ENCODE data around the gene ZFYVE27. TPM values are rescaled to one million over a fixed set of nuclear protein-coding genes. Genes with fewer than 3 reads are reported as not detected.

ZFYVE27 gene
- total RNA-seq, 4 donors from 2014 or later: 10.1 to 16.0 (median 13.4) TPM

DNA sequence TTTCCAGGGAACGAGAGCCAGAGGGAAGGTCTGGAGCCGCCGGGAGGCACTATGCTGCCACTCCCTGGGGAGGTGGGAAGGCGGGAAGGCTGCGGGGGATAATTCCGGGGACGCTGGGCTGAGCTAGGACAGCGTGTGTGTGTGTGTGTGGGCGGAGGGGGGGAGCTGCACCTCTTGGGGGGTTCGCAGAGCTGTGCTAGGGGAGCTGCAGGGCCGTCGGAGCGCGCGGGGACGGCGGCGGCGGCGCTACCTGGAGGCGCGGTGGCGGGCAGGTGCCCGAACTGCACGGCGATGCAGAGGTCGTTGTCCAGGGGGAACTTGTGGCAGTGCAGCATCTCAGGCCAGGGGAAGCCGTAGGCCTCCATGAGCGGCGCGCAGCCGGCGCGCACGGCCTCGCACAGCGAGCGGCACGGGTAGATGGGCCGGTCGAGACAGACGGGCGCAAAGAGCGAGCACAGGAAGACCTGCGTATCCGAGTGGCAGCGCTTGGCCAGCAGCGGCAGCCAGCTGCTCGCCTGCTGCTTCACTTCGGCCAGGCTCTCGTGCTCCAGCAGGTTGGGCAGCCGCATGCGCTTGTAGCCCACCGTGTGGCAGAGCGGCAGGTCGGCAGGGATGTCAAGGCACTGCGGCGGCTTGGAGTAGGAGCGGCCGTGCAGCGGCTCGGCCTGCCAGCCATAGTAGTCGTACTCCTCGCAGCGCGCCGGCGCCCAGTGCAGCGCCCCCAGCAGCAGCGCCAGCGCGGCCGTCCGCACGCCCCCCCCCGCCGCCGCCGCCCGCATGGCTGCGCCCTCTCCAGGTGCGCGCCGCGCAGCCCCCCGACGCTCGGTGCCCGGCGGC is 34.3 kb downstream of the ZFYVE27 start:
- WGBS, 2 donors: 0 to 7% methylated on average over 5 to 31 of the region's 90 CpGs
- intact Hi-C loops (cut with DNase I): no loop called here
- H3K36me3 ChIP-seq: no peaks in the 10 kb centered on the region
- H3K9me3 ChIP-seq: no peaks in the 10 kb centered on the region
- no peak for TF ChIP-seq POLR2A (IDR thresholded peaks at IDR 0.05)
- TF ChIP-seq, protein P1, sequence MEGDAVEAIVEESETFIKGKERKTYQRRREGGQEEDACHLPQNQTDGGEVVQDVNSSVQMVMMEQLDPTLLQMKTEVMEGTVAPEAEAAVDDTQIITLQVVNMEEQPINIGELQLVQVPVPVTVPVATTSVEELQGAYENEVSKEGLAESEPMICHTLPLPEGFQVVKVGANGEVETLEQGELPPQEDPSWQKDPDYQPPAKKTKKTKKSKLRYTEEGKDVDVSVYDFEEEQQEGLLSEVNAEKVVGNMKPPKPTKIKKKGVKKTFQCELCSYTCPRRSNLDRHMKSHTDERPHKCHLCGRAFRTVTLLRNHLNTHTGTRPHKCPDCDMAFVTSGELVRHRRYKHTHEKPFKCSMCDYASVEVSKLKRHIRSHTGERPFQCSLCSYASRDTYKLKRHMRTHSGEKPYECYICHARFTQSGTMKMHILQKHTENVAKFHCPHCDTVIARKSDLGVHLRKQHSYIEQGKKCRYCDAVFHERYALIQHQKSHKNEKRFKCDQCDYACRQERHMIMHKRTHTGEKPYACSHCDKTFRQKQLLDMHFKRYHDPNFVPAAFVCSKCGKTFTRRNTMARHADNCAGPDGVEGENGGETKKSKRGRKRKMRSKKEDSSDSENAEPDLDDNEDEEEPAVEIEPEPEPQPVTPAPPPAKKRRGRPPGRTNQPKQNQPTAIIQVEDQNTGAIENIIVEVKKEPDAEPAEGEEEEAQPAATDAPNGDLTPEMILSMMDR (IDR thresholded peaks at IDR 0.05): no peak
- H3K4me1 ChIP-seq: peaks cover 0 to 13% (median 4%) of the 10 kb centered on the region in 3 donors
- H3K27me3 ChIP-seq: peaks cover 0 to 75% (median 12%) of the 10 kb centered on the region in 4 donors
- H3K4me3 ChIP-seq: peak overlapping the region in 3 of 4 donors; percentile 3 to 54 (median 33)
- H3K27ac ChIP-seq: no peak overlapping the region
- no peak for DNase-seq

DNA sequence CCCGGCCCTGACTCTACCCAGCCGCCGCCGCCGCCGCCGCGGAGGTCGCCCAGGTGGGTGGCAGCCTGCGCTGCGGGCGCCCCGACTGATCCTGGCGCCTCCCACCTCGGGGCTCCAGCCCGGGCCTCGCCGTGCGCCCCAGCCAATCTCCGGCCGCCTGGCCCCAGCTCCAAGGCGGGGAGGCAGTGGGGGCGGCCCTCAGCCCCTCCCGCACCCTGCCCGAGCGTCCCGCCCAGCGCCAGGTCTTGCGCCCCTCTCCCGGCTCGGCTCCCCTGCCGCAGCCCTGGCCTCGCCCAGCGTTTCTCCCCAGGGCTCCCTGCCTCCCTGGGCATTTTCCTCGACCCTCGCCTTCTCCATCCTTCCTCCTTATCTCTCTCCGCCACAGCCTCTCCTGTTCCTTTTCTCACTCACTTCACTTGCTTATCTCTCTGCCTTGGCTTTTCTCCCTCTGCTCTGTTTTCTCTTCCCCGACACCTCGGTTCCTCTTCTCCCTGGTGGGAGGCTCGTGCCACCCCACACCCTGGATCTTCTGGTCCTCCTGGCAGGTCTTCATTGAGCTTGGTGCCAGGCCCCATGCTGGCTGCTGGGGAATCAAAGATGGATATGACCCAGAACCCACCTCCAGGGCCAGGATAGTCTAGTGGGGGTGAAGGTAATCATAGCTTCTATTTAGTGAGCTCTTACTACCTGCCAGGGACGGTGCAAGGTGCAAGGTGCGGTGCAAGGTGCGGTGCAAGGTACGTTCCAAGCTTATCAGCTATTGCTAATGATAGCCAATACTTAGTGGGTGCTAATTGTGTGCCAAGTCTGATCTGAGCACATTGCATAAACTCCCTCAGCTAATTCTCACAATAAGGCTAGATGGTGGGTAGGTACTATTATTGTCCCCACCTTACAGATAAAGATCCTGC is 35.2 kb downstream of the ZFYVE27 start, which contains the start of gene SFRP5:
SFRP5 (minus strand) TSS at position 87 of the 911 bp plus-strand sequence. CDS start 166 bp downstream, outside the sequence.
- DNase-seq: no peak

DNA sequence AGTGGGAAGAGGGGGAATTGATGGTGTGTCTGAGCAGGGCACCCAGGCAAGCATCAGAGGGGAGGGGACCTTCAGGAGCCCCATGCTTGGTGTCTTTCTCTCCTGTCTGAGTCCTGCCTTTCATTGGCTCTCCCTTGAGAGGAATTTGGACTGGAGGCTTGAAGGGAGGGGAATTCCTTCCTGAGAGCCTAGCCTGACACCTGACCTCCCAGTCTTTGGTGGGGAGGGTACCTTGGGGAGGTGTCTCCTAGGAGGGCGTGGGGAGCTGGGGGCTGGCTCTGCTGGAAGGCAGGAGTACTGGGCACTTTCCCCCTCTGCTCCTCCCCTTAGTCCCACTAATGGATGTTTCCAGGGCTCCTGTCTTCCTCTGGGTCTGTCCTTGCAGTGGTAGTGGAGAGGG is 36.2 kb downstream of the ZFYVE27 start:
- intact Hi-C loops (cut with DNase I): no loop called here
- no peaks in the 10 kb centered on the region for H3K9me3 ChIP-seq
- peaks cover 0 to 71% (median 12%) of the 10 kb centered on the region in 4 donors for H3K27me3 ChIP-seq
- TF ChIP-seq POLR2A (IDR thresholded peaks at IDR 0.05): no peak
- TF ChIP-seq, protein P1 (IDR thresholded peaks at IDR 0.05): no peak
- no peak overlapping the region for H3K4me3 ChIP-seq
- H3K36me3 ChIP-seq: no peaks in the 10 kb centered on the region
- peaks cover 0 to 13% (median 4%) of the 10 kb centered on the region in 3 donors for H3K4me1 ChIP-seq
- DNase-seq: no peak
- no peak overlapping the region for H3K27ac ChIP-seq
- WGBS, 2 donors: no CpG with 5 or more reads among the region's 1 CpG

More for the DNA sequence above, 35.2 kb downstream of the ZFYVE27 start, which contains the start of gene SFRP5:
- intact Hi-C loops (cut with DNase I): no loop called here
- Histone ChIP-seq H3K36me3 (no peaks in the 10 kb centered on the region), H3K9me3 (no peaks in the 10 kb centered on the region), H3K4me3 (peak within 1 kb of the TSS in 3 of 4 donors; percentile 3 to 54 (median 33)), H3K27me3 (peaks cover 0 to 75% (median 12%) of the 10 kb centered on the region in 4 donors), H3K4me1 (peaks cover 0 to 13% (median 4%) of the 10 kb centered on the region in 3 donors), H3K27ac (no peak within 1 kb of the TSS)
- 22 to 25% methylated on average over 20 to 23 of the region's 44 CpGs for WGBS, 2 donors
- TF ChIP-seq POLR2A (IDR thresholded peaks at IDR 0.05): no peak
- TF ChIP-seq, protein P1 (IDR thresholded peaks at IDR 0.05): no peak

DNA sequence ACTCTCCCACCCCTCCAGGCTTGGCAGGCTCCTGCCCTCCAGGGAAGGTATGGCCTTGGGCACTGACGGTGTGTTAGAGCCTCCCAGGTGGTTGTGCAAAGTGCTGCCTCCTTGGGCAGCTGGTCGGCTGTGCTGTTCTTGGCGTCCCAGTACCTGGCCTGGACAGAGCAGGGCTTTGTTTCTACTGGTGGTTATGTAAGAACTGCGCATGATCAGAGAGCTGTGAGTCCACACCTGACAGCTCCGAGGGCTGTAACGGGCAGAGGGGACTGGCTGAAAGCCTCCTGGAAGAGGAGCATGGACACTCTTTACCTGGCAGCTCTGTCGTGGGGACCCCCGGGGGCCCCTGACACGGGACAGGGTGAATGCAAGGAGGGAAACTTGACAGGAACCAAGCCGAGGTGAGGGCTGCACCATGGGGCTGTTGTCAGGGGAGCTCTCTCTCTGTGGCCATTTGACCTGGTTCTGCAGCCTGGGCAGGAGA is 37.9 kb downstream of the ZFYVE27 start:
- no peak for DNase-seq
- Histone ChIP-seq H3K27ac (no peak overlapping the region), H3K27me3 (peaks cover 0 to 54% (median 11%) of the 10 kb centered on the region in 4 donors), H3K36me3 (no peaks in the 10 kb centered on the region), H3K9me3 (no peaks in the 10 kb centered on the region), H3K4me3 (no peak overlapping the region), H3K4me1 (peaks cover 0 to 13% (median 4%) of the 10 kb centered on the region in 3 donors)
- intact Hi-C loops (cut with DNase I): no loop called here
- WGBS, 2 donors: 33 to 57% methylated on average over 1 of the region's 10 CpGs
- TF ChIP-seq POLR2A (IDR thresholded peaks at IDR 0.05): no peak

DNA sequence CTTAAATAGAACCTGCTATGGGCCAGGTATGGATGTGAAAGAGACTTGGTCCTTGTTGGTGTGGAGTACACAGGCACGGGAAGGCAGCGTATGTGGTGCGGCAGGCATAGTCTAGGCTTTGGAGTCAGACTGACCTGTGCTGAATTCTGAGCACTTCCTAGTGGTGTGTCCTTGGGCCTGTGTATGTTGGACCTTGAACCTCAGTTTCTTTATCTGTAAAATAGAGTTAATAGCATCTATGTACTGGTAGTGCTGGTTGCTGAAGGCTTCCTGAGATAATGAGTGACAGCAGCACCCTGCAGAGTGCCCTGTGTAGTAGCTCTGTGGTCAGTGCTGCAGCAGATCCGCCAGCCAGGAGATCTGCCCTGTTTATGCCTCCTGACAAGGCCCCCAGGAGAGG is 40.2 kb downstream of the ZFYVE27 start:
- 90 to 96% methylated on average over 3 to 4 of the region's 4 CpGs for WGBS, 2 donors
- TF ChIP-seq, protein P1 (IDR thresholded peaks at IDR 0.05): no peak
- no peak for TF ChIP-seq POLR2A (IDR thresholded peaks at IDR 0.05)
- Histone ChIP-seq H3K27ac (no peak overlapping the region), H3K4me3 (no peak overlapping the region), H3K9me3 (no peaks in the 10 kb centered on the region), H3K27me3 (peaks cover 0 to 31% (median 2%) of the 10 kb centered on the region in 4 donors), H3K4me1 (peaks cover 5 to 19% (median 8%) of the 10 kb centered on the region in 3 donors), H3K36me3 (no peaks in the 10 kb centered on the region)
- no peak for DNase-seq
- intact Hi-C loops (cut with DNase I): no loop called here

Measured in esophagus squamous epithelium (tissue), 5 donors.